K562 (cell line): ENCODE results near the gene AFF2. TPM values are rescaled to one million over a fixed set of nuclear protein-coding genes. Genes with fewer than 3 reads are reported as not detected.

Experiments
- ATAC-seq: fragments of 200-7000 bp; cut with Tn5 transposase; 3 replicates; pipeline ENCODE4 v1.9.1; 2020; ENCODE audit warnings: moderate library complexity
- BruUV-seq: library from RNA; stranded (reverse); fragments of 400-500 nt; replicated peaks from 2 replicates; lab custom pipeline; 2021; lab: Mats Ljungman, UMichigan
- CTCF ChIA-PET: fragments of 300-600 bp; formaldehyde crosslinking; extraction: SDS; loops from one replicate; lab custom pipeline; 2021; ENCODE audit warnings: low intra/inter-chr PET ratio; lab: Yijun Ruan, JAX
- POLR2A ChIA-PET: fragments of 300-600, 350-650 bp; sonication (Branson Sonifier 250); formaldehyde crosslinking; extraction: SDS; loops from one replicate; lab custom pipeline; 2021; ENCODE audit warnings: antibody characterized with exemption, inconsistent platforms; lab: Yijun Ruan, JAX
- DNase-seq, 4 experiments: peaks; one replicate each; pipeline versions ENCODE4 v3.0.0 to v3.0.0-alpha.2; 2011 to 2018; ENCODE audit warnings: low spot score in 3 of 4, mixed read lengths in 3 of 4; ENCODE audit errors: extremely low read depth in 1 of 4
- FAIRE-seq: peaks from 2 replicates; lab custom pipeline; 2011; peaks lifted over from hg19 to GRCh38; lab: Jason Lieb, UNC
- H2AFZ ChIP-seq: 2 replicates; pipeline ENCODE4 v1.6.0; 2011; ENCODE audit warnings: low read depth, low read length, control low read depth, inconsistent platforms
- H3K27ac ChIP-seq: fragments of 200-600 bp; 3 replicates; pipeline ENCODE4 v1.8.0; 2011; ENCODE audit warnings: low read depth, mild to moderate bottlenecking, control low read depth, inconsistent platforms, low read length, moderate library complexity, mixed read lengths; ENCODE audit errors: extremely low read depth
- H3K27me3 ChIP-seq, 2 experiments: fragments of 300-600 bp in 1 of 2; 2 replicates in 1 of 2; 3 replicates in 1 of 2; pipeline versions ENCODE4 v1.6.0 to v1.8.0; 2011; ENCODE audit warnings: inconsistent platforms in 2 of 2, low read length in 2 of 2, mild to moderate bottlenecking in 1 of 2, mixed read lengths in 1 of 2, moderate library complexity in 1 of 2; ENCODE audit not compliant: control insufficient read depth in 2 of 2, insufficient read depth in 2 of 2
- H3K36me3 ChIP-seq: fragments of 300-600 bp; 3 replicates; pipeline ENCODE4 v1.8.0; 2011; ENCODE audit warnings: mild to moderate bottlenecking, low read length, inconsistent platforms; ENCODE audit not compliant: control insufficient read depth, insufficient read depth
- H3K4me1 ChIP-seq, 2 experiments: fragments of 200-600 bp in 1 of 2; replicated peaks in 1 of 2; 2 replicates in 1 of 2; 3 replicates in 1 of 2; pipeline versions ENCODE4 v1.5.1 to v1.8.0; 2011; ENCODE audit warnings: inconsistent platforms in 2 of 2, low read length in 2 of 2, mild to moderate bottlenecking in 1 of 2, mixed read lengths in 1 of 2, moderate library complexity in 1 of 2; ENCODE audit not compliant: control insufficient read depth in 2 of 2, insufficient read depth in 2 of 2
- H3K4me2 ChIP-seq: 2 replicates; pipeline ENCODE4 v1.6.1; 2011; ENCODE audit warnings: low read length, control low read depth, inconsistent platforms, mixed read lengths; ENCODE audit not compliant: insufficient read depth
- H3K4me3 ChIP-seq: fragments of 200-600 bp; sonication (generic), shearing (Covaris generic); 2 replicates; pipeline ENCODE4 v1.5.1; 2016; ENCODE audit warnings: control low read depth, inconsistent platforms
- H3K79me2 ChIP-seq: fragments of 200-600 bp; 3 replicates; pipeline ENCODE4 v1.8.0; 2011; ENCODE audit warnings: low read length, inconsistent platforms; ENCODE audit not compliant: control insufficient read depth, insufficient read depth
- H3K9ac ChIP-seq, 2 experiments: 2 replicates each; pipeline versions ENCODE4 v1.6.0 to v1.6.1; 2011; ENCODE audit warnings: low read depth in 2 of 2, low read length in 2 of 2, control low read depth in 1 of 2, inconsistent platforms in 1 of 2, mild to moderate bottlenecking in 1 of 2, mixed read lengths in 1 of 2; ENCODE audit not compliant: insufficient read depth in 1 of 2
- H3K9me1 ChIP-seq: one replicate; pipeline ENCODE4 v1.6.0; 2011; ENCODE audit warnings: inconsistent platforms, mild to moderate bottlenecking, low read length, moderate library complexity; ENCODE audit not compliant: control insufficient read depth, insufficient read depth
- H3K9me3 ChIP-seq: replicated peaks from 2 replicates; pipeline ENCODE4 v1.5.1; 2011; ENCODE audit warnings: low read depth, low read length, inconsistent platforms; ENCODE audit not compliant: control insufficient read depth, insufficient read depth
- H4K20me1 ChIP-seq: replicated peaks from 2 replicates; pipeline ENCODE4 v1.6.1; 2011; ENCODE audit warnings: low read length, inconsistent platforms, mixed read lengths; ENCODE audit not compliant: control insufficient read depth, insufficient read depth
- ATF7 ChIP-seq: fragments of 450-650 bp; IDR thresholded peaks from 2 replicates; pipeline ENCODE4 v1.7.1; 2014; ENCODE audit warnings: mild to moderate bottlenecking, moderate library complexity
- CEBPG ChIP-seq, 3 experiments: fragments of 200-800 bp in 1 of 3; sonication (Bioruptor generic) in 1 of 3; sonication (generic) in 1 of 3; formaldehyde crosslinking in 1 of 3; IDR thresholded peaks in 2 of 3; conservative IDR thresholded peaks in 1 of 3; 2 replicates each; pipeline versions ENCODE4 v1.6.1 to v1.8.0; 2016 to 2022; ENCODE audit warnings: missing compliant biosample characterization in 2 of 3, missing genetic modification characterization in 2 of 3, mild to moderate bottlenecking in 1 of 3, missing genetic modification reagents in 1 of 3
- FOSL1 ChIP-seq: fragments of 200-800 bp; sonication (Bioruptor generic); conservative IDR thresholded peaks from 2 replicates; pipeline ENCODE4 v1.6.1; 2016; ENCODE audit warnings: missing genetic modification characterization, missing compliant biosample characterization
- FOXA3 ChIP-seq, 2 experiments: fragments of 450-650 bp in 1 of 2; sonication (generic) in 1 of 2; formaldehyde crosslinking; IDR thresholded peaks in 1 of 2; conservative IDR thresholded peaks in 1 of 2; 2 replicates each; pipeline versions ENCODE4 v1.4.0 to v1.8.0; 2020 to 2022; ENCODE audit warnings: mild to moderate bottlenecking in 2 of 2, missing genetic modification reagents in 1 of 2
- JUN ChIP-seq, 2 experiments: sonication (generic) in 1 of 2; formaldehyde crosslinking in 1 of 2; IDR thresholded peaks; 2 replicates each; pipeline versions ENCODE4 v1.6.1 to v1.8.0; 2012 to 2022; ENCODE audit warnings: borderline replicate concordance in 2 of 2, mild to moderate bottlenecking in 2 of 2, improper control_type of control experiment in 1 of 2, low read depth in 1 of 2, low read length in 1 of 2, missing genetic modification reagents in 1 of 2
- JUND ChIP-seq, 2 experiments: IDR thresholded peaks; 2 replicates in 1 of 2; 3 replicates in 1 of 2; pipeline ENCODE4 v1.6.1; 2011; ENCODE audit warnings: borderline replicate concordance in 2 of 2, low read depth in 2 of 2, low read length in 2 of 2, improper control_type of control experiment in 1 of 2, missing biosample characterization in 1 of 2, missing genetic modification characterization in 1 of 2, missing genetic modification reagents in 1 of 2
- MEF2A ChIP-seq: IDR thresholded peaks from 2 replicates; pipeline ENCODE4 v1.6.1; 2011; ENCODE audit warnings: low read depth, mild to moderate bottlenecking, low read length, moderate library complexity; ENCODE audit not compliant: control insufficient read depth
- TRIM24 ChIP-seq, 2 experiments: fragments of 450-650 bp; IDR thresholded peaks; 2 replicates each; pipeline ENCODE4 v1.6.1; 2016
- ZKSCAN1 ChIP-seq: fragments of 150-350 bp; IDR thresholded peaks from 2 replicates; pipeline ENCODE4 v1.6.1; 2016; ENCODE audit warnings: low read depth, low read length
- ZNF316 ChIP-seq: fragments of 450-650 bp; IDR thresholded peaks from 2 replicates; pipeline ENCODE4 v1.6.1; 2016
- in situ Hi-C: fragments of 300-500 bp; cut with MboI; formaldehyde crosslinking; loops from 4 replicates; pipeline ENCODE4 v1.15.0; 2018; ENCODE audit warnings: inconsistent platforms, mixed read lengths
- intact Hi-C: fragments of 100-400 bp; cut with micrococcal nuclease; formaldehyde crosslinking; loops from 2 replicates; pipeline ENCODE4 v1.14.2; 2022
- polyA plus RNA-seq, 8 experiments: library from polyadenylated mRNA; depleted of rRNA in 4 of 8; stranded (reverse) in 5 of 8; unstranded in 3 of 8; fragments of >200 nt; fragmentation: Nextera tagmentation in 2 of 8; fragmentation: Illumina TruSeq in 1 of 8; extraction: Ambion mirVana in 2 of 8; extraction: Trizol in 1 of 8; gene quantifications; 2 replicates each; pipeline versions ENCODE4 v1.2.1 to v1.2.3, GENCODE V29; 2011 to 2014; ENCODE audit warnings: inconsistent platforms in 1 of 8, missing spikeins in 1 of 8
- total RNA-seq, 7 experiments: library from RNA; depleted of rRNA in 6 of 7; stranded (reverse); fragments of >200 nt in 6 of 7; fragmentation: Illumina TruSeq in 2 of 7; extraction: Trizol in 2 of 7; gene quantifications; 2 replicates each; pipeline versions ENCODE4 v1.2.1 to v1.2.3, GENCODE V29; 2011 to 2021; ENCODE audit warnings: low replicate concordance in 1 of 7
- TF ChIP-seq, protein P1 (sequence below), 2 experiments: fragments of 450-650 bp in 1 of 2; sonication (generic) in 1 of 2; formaldehyde crosslinking in 1 of 2; IDR thresholded peaks in 1 of 2; conservative IDR thresholded peaks in 1 of 2; 2 replicates each; pipeline versions ENCODE4 v1.6.1 to v1.8.1; 2016 to 2023; ENCODE audit warnings: mild to moderate bottlenecking in 2 of 2, moderate library complexity in 2 of 2, inconsistent platforms in 1 of 2, missing genetic modification reagents in 1 of 2

Gene AFF2
- total and polyA plus RNA-seq, 9 of the 15 experiments (the other 6 are each of a cell fraction or from before 2014, with no cell fraction given) = 0.01 to 0.20 (median 0.07) TPM

DNA sequence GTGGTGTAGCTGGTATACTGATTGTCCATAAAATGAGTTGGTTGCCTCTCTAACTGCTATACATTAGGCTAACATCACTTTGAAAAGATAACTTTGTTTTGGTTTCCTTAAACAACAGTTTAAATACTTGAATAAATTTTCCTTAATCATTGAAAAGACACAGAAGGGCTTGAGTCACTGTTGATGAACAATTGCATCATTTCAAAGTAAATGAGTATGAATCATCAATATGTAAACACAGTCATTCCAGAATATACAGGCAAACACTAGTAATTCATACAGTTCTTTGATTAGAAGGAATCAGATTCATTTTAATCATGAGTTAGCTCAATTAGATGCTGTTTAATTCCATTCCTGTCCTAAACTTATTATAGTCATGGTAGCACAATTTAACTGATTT lies 160.6 kb downstream of the AFF2 start:
- ChIA-PET CTCF (no interaction called here), POLR2A (no interaction called here)
- Histone ChIP-seq H2AFZ (no peak overlapping the region), H4K20me1 (no peaks in the 10 kb centered on the region), H3K4me1 (no peaks in the 10 kb centered on the region), H3K27ac (no peak overlapping the region), H3K4me2 (no peak overlapping the region), H3K36me3 (no peaks in the 10 kb centered on the region), H3K4me3 (no peak overlapping the region), H3K79me2 (no peaks in the 10 kb centered on the region), H3K9ac (no peak overlapping the region), H3K9me3 (no peaks in the 10 kb centered on the region; the same call in 1 of the 2 replicates), H3K27me3 (no peaks in the 10 kb centered on the region), H3K9me1 (no peaks in the 10 kb centered on the region)
- in situ Hi-C loops = no loop called here
- no TSS peak for BruUV-seq
- FAIRE-seq = no peak
- intact Hi-C loops = no loop called here
- ATAC-seq = no peak
- no peak for DNase-seq
- TF ChIP-seq CEBPG (CRISPR knock-in tag; IDR thresholded peaks at IDR 0.05) (no peak), CEBPG (tag; conservative IDR thresholded peaks at IDR 0.05 in 1 of 2, IDR thresholded peaks at IDR 0.05 in 1 of 2) (peak in 1 of 2 experiments; percentile 87; a peak in 2 of 4 replicates), JUND (IDR thresholded peaks at IDR 0.05; ENCODE audit: borderline replicate concordance, low read depth, low read length) (peak; percentile 72; the same call in 1 of the 2 replicates), JUND (tag; IDR thresholded peaks at IDR 0.05; ENCODE audit: borderline replicate concordance, low read depth, low read length) (no peak), ATF7 (0 out of 2 replicates have a peak, but pooled peaks have one; percentile 20), JUN (IDR thresholded peaks at IDR 0.05; ENCODE audit: borderline replicate concordance, low read depth, low read length) (0 out of 2 replicates have a peak, but pooled peaks have one; percentile 16), JUN (CRISPR knock-in tag; IDR thresholded peaks at IDR 0.05; ENCODE audit: borderline replicate concordance) (no peak), ZNF316 (no peak), FOSL1 (tag) (peak; percentile 88), ZKSCAN1 (no peak), MEF2A (no peak), TRIM24 (IDR thresholded peaks at IDR 0.05) (peak; percentile 62 to 83; a peak in 2 of 4 replicates), FOXA3 (CRISPR knock-in tag; conservative IDR thresholded peaks at IDR 0.05 in 1 of 2, IDR thresholded peaks at IDR 0.05 in 1 of 2) (peak in 1 of 2 experiments; percentile 64; a peak in 2 of 4 replicates)
- TF ChIP-seq, protein P1, sequence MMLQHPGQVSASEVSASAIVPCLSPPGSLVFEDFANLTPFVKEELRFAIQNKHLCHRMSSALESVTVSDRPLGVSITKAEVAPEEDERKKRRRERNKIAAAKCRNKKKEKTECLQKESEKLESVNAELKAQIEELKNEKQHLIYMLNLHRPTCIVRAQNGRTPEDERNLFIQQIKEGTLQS (IDR thresholded peaks at IDR 0.05) = peak; percentile 89
- TF ChIP-seq, protein P1 (CRISPR knock-in tag; conservative IDR thresholded peaks at IDR 0.05) = no peak
